Measurements from ENCODE around the gene ZGPAT.

- no peak for TF ChIP-seq MITF (IDR thresholded peaks at IDR 0.05)
- TF ChIP-seq SIN3A (IDR thresholded peaks at IDR 0.05; ENCODE audit: borderline replicate concordance in 2 of 2, control insufficient read depth in 1 of 2, low read depth in 2 of 2, low read length in 2 of 2): no peak
- no peak for TF ChIP-seq TCF7L2 (IDR thresholded peaks at IDR 0.05; ENCODE audit: low read depth, low read length)
- TF ChIP-seq CTCF (IDR thresholded peaks at IDR 0.05 in 2 of 3, conservative IDR thresholded peaks at IDR 0.05 in 1 of 3; ENCODE audit: insufficient read depth in 2 of 3, low read depth in 1 of 3, low read length in 3 of 3): no peak
- TF ChIP-seq ATF2 (CRISPR knock-in tag; IDR thresholded peaks at IDR 0.05): no peak
- no peak for TF ChIP-seq RBBP5 (IDR thresholded peaks at IDR 0.05; ENCODE audit: borderline replicate concordance, insufficient read depth, low read length, poor library complexity, severe bottlenecking)
- no peak for TF ChIP-seq LCOR (CRISPR knock-in tag; IDR thresholded peaks at IDR 0.05)
- no peak for TF ChIP-seq FOXO4 (CRISPR knock-in tag; IDR thresholded peaks at IDR 0.05)
- no peak for TF ChIP-seq MYNN (IDR thresholded peaks at IDR 0.05)
- no peak for TF ChIP-seq MYNN (CRISPR knock-in tag; IDR thresholded peaks at IDR 0.05)
- TF ChIP-seq YY1 (IDR thresholded peaks at IDR 0.05; ENCODE audit: borderline replicate concordance in 1 of 3, control insufficient read depth in 1 of 3, extremely low read depth in 1 of 3, insufficient read depth in 3 of 3, insufficient read length in 1 of 3, insufficient replicate concordance in 2 of 3, low read depth in 1 of 3, low read length in 2 of 3): no peak
- TF ChIP-seq EP300 (IDR thresholded peaks at IDR 0.05; ENCODE audit: low read length): no peak
- TF ChIP-seq RBFOX2 (IDR thresholded peaks at IDR 0.05; ENCODE audit: low read depth, low read length): no peak
- TF ChIP-seq KDM4B (IDR thresholded peaks at IDR 0.05; ENCODE audit: borderline replicate concordance in 2 of 2, low read depth in 1 of 2): no peak
- TF ChIP-seq FUS (optimal IDR thresholded peaks at IDR 0.05; ENCODE audit: low read depth, low read length): no peak
Observed at GRCh38 chr20:63665708-63666107, 42.1 kb upstream of the ZGPAT start.
